Activated CD4-positive, alpha-beta T cell treated with anti-CD3 and anti-CD28 coated beads, Interleukin-2, Interleukin-4, amounts not matched to agents 100 ng/mL and 50 ng/mL, durations not matched to agents 16 hours and 8 hours (primary cell): ENCODE data around the gene C7.

Experiments used
- DNase-seq: peaks from one replicate; pipeline ENCODE4 v3.0.0-alpha.2; 2020; ENCODE audit warnings: low spot score

The C7 gene

DNA sequence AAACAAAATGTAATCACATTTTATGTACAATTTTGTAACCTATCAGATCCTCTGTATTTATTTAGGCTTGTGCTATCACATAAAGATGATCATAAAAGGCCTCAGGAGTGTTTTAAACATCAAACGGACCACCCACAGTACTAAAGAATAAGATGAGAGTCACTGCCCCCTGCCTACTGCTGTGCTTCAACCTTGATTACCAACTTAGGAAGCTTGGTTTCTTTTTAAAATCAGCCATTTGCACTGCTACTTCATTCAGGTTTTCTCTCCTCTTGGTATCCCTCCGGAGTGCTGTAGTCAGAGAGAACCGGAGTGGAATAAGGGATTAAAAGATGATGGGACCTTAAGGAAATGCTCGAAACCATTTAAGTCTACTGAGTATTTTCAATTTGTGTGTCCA lies 6.9 kb downstream of the C7 start:
- no peak for DNase-seq

- no peak for DNase-seq
Measured at GRCh38 chr5:40928886-40929448, 19.7 kb downstream of the C7 start.

DNA sequence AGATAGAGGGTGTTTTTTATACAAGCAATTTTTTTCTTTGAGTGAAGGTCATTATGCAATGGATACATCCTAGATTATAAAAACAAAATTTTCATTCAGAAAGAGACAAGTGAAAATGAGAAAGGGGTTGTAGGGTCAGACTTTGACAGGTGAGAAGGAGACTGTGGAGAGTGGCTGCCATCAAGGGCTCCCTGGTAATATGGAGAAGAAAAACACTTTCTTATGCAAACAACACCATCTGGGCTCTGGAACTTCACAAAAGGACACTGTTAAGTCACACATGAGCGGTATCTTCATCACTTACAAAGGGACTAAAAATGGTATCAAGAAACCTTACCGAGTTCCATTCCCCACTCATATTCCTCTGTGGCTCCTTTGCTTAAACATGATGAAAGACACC lies 23.5 kb downstream of the C7 start:
- no peak for DNase-seq

DNA sequence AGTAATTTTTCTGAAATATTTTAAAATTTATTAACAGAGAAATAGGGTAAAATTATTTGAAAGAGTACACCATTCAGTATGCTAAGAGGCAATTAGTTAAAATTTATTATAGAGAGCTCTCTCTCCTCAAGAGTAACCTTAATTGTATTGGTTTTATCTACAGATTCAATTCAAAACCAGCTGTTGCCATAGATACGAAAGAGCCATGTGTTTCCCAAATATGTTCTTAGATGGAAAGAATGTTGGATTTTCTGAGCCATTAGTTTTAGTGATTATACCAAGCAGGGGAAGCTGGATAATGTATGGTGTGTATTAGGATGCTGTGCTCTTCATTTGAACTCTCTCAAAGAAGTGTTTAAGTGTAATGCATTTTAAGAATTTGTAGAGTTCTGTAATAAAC lies 27.8 kb downstream of the C7 start:
- no peak for DNase-seq

DNA sequence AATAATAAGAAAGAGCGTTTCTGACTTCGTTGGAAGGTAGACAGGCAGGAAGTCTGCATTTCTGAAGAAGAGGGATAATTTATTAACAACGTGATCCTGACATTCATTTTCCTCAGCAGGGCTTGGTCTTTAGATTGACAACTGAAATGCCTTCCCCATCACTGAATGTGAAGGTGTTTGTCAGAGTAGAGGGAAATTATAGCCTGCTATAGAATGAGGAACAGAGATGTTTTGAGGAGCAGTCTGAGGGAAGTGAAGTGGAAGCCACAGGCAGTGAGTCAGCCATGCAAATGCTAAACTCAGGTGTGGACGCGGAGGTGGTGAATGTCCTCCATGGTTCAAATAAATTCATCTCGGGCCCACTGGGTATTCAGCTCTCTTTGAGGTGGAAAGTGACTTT lies 30.5 kb downstream of the C7 start:
- DNase-seq, result no peak

DNA sequence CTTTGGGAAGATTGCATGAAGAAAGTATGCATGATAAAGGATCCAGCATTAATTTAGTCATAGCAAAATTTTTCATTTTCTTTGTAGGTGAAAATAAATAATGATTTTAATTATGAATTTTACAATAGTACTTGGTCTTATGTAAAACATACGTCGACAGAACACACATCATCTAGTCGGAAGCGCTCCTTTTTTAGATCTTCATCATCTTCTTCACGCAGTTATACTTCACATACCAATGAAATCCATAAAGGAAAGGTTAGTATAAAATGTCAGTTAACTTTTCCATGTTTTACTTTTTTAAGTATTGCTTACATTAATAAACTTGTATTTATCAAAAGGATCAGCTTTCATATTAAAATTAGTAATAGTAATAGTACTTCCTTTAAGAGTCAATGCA lies 35.8 kb downstream of the C7 start:
- DNase-seq, result no peak

- no peak for DNase-seq
Measured at GRCh38 chr5:40955313-40955712, 46.0 kb downstream of the C7 start.

GRCh38 chr5:40957048-40957447 lies 47.8 kb downstream of the C7 start:
- no peak for DNase-seq

DNA sequence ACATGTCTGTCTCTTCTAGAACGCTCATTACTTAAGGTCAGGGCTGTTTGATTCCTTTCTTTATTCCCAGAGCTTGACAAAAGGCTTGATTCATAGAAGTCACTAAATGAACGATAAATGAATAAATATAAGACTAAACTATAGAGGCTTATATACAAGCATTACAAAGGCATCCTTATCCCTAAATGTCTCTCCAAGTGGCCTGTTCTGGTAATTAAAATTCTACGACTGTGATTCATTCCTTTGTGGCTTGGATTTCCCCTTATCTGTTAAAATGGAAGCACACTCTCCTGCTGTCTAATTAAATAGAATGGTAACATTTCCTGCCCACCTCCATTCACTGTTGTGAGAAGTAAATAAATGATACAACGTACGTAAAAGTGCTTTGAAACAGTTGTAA lies 49.5 kb downstream of the C7 start:
- DNase-seq, result no peak

DNA sequence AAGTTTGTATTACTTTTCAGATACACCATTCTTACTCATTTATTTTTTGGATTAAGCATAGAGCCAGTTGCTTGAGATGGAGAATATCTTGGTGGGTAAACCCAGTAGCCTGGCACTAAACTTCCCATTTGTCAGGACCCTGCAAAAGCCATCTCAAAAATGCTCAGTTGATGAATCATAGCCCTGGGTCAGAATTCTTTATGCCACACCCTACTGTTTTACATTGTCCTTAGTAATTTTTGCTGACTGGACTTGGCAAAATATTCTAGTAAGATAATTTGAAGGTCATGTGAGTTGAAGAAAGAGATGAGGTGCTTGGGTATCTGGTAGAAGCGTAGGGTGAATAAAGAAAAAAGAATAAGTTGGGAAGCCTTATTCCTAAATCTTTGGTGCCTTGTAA lies 50.7 kb downstream of the C7 start:
- no peak for DNase-seq

GRCh38 chr5:40962207-40962955 lies 53.1 kb downstream of the C7 start:
- no peak for DNase-seq

GRCh38 chr5:40972434-40972833 lies 63.1 kb downstream of the C7 start:
- DNase-seq, result no peak

DNA sequence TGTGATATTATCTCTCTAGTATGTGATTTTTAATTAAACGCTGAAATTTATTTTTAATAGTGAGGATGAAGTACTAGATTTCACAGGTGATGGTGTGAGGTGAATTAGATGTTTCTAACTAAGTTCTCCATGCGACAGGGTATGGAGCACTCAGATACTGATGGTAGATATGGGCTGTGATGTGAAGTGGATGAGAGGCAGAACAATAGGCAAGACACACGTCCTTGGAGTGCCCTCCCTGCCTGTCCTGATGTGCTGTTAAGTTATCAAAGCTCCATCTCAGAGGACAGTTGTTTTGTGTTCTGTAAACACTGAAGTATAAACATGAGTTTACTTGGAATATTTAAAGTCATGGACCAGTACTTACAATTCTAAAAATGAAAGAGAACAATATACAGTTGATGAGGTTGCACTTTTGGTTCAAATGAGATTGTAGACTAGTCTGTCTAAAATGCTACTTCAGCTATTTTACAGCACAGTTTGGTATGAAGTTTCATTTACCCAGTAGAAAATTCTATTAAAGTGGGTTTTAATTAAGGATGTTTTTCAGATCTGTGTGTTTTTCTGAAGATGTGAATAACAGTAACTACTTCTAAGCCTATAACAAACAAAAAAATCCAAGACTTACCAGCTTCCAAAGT lies 64.2 kb downstream of the C7 start:
- DNase-seq, result no peak

DNA sequence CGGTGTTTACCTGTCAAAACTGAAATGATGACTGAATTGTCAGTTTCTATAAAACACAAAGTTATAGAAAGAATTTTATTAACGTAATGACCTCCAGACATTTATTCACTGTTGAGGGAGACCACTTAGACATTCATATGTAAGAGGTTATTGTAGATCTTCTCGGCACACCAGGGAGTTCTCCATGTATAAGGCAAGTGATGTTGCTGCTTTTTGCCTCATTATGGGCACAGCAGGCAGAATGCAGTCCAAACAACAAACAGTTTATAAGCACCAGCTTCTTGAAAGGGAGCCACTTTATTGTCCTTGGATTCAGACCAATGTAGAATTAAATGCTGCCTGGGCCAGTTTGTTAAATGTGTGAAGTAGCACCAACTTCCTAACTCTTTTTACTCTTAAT lies 66.7 kb downstream of the C7 start:
- DNase-seq, result no peak

- no peak for DNase-seq
Measured at GRCh38 chr5:40976836-40977235, 67.5 kb downstream of the C7 start.

- no peak for DNase-seq
Measured at GRCh38 chr5:40981420-40981819, 72.1 kb downstream of the C7 start.

GRCh38 chr5:40983781-40984180 lies 74.5 kb downstream of the C7 start:
- DNase-seq, result no peak

DNA sequence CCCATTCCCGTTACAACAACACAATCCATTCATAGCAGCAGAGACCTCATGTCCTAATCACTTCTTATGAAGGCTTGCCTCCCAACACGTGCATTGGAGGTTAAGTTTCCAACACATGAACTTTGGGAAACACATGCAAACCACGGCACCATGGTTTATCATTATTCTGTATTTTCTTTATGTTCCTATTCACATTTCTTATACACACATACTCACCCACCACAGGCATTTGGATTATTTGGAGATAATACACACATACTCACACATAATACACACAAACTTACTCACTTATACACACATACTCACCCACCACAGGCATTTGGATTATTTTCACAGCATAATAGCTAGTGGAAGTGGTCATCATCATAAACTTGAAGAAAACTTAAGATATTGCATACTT lies 75.6 kb downstream of the C7 start:
- DNase-seq, result no peak

GRCh38 chr5:40985501-40985900 lies 76.2 kb downstream of the C7 start:
- DNase-seq, result no peak

- no peak for DNase-seq
Measured at GRCh38 chr5:40986666-40987065, 77.4 kb downstream of the C7 start.

GRCh38 chr5:40987349-40987748 lies 78.1 kb downstream of the C7 start:
- DNase-seq, result no peak

DNA sequence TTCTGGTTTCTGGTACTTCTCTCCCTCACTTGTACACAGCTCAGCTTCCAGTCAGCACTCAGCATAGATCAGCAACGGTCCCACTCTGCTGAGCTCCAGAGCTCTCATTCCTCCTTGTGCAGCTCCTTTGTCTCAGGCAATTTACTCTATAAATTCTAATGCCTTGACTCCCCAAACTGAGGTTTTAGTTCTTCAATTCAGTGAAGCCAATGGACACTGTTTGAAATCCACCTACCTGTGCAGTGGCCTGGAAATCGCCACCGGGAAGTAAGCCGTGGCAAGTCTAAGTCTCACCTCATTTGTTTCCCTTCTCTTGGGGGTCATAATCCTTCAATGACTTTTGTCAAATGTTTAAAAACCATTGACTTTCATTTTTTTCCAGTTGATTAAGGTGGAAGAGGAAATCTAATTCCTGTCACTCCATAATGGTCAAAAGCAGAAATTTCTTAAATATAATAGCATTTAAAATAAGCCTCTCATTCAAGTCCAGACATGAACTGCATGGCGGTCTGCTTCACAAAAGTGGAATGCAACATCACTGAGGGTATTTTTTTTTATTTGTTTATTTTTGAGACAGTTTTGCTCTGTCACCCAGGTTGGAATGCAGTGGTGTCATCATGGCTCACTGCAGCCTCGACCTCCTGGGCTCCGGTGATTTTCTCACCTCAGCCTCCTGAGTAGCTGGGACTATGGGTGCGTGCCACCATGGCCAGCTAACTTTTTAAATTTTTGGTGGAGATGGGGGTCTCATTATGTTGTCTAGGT lies 79.6 kb downstream of the C7 start:
- no peak for DNase-seq
